Activated T-helper 2 cell treated with anti-CD3 and anti-CD28 coated beads, Interferon-gamma antibody, Interleukin-2, Interleukin-4, amounts not matched to agents 10 μg/mL and 5 μg/mL and 100 μg/mL, durations not matched to agents 14 hours and 24 hours and 36 hours (primary cell): ENCODE data around the gene KDM6A. TPM values are rescaled to one million over a fixed set of nuclear protein-coding genes. Genes with fewer than 3 reads are reported as not detected.
"Not testable (repeated sequence)": the region's sequence is repeated elsewhere in the genome, so short reads cannot be mapped to it uniquely, and the experiment has no call there.

ENCODE experiments used
- DNase-seq: peaks from one replicate; pipeline ENCODE4 v3.0.0; 2021; ENCODE audit warnings: low spot score
- H3K27ac Mint-ChIP-seq: one replicate; pipeline ENCODE4 v1.8.0; 2021; ENCODE audit warnings: mixed read lengths
- H3K27me3 Mint-ChIP-seq: one replicate; pipeline ENCODE4 v1.8.0; 2021; ENCODE audit warnings: low read depth, mixed read lengths
- H3K36me3 Mint-ChIP-seq: one replicate; pipeline ENCODE4 v1.8.0; 2021; ENCODE audit warnings: low read depth, mixed read lengths
- H3K4me1 Mint-ChIP-seq: one replicate; pipeline ENCODE4 v1.8.0; 2021; ENCODE audit warnings: low read depth, mixed read lengths
- H3K4me3 Mint-ChIP-seq: one replicate; pipeline ENCODE4 v1.8.0; 2021; ENCODE audit warnings: low read depth, mild to moderate bottlenecking, moderate library complexity, mixed read lengths
- H3K9me3 Mint-ChIP-seq: one replicate; pipeline ENCODE4 v1.8.0; 2021; ENCODE audit warnings: mixed read lengths
- intact Hi-C: fragments of 100-400 bp; cut with micrococcal nuclease; formaldehyde crosslinking; loops from one replicate; pipeline ENCODE4 v1.15.1; 2023
- total RNA-seq: library from RNA; stranded (reverse); gene quantifications from 2 replicates; pipeline ENCODE4 v1.2.3, GENCODE V29; 2022

Gene KDM6A
- total RNA-seq, 1 donor from 2014 or later: 21.8 TPM

- peaks cover 22% of the 10 kb centered on the region for H3K36me3 Mint-ChIP-seq
- DNase-seq, intact Hi-C loops, H3K4me3 Mint-ChIP-seq, H3K27ac Mint-ChIP-seq, H3K4me1 Mint-ChIP-seq, H3K27me3 Mint-ChIP-seq, H3K9me3 Mint-ChIP-seq: not testable (repeated sequence)
These were observed 186.9 kb downstream of the KDM6A start for GRCh38 chrX:45059906-45060305.

GRCh38 chrX:45063319-45064095 lies 190.5 kb downstream of the KDM6A start:
- Mint-ChIP-seq H3K27ac (no peak overlapping the region), H3K27me3 (no peaks in the 10 kb centered on the region), H3K9me3 (no peaks in the 10 kb centered on the region), H3K36me3 (peaks cover 30% of the 10 kb centered on the region), H3K4me3 (no peak overlapping the region), H3K4me1 (peaks cover 3% of the 10 kb centered on the region)
- DNase-seq: no peak
- intact Hi-C loops: no loop called here

GRCh38 chrX:45068569-45068968 lies 195.6 kb downstream of the KDM6A start:
- peak overlapping the region; percentile 83 for H3K27ac Mint-ChIP-seq
- intact Hi-C loops: loop anchor here (2.0 kb wide), 1 partner anchor 194 kb away; no protein-coding TSS in a partner anchor

GRCh38 chrX:45070116-45071007 lies 197.4 kb downstream of the KDM6A start:
- DNase-seq: no peak
- H3K36me3 Mint-ChIP-seq: peaks cover 44% of the 10 kb centered on the region
- H3K4me1 Mint-ChIP-seq: peaks cover 35% of the 10 kb centered on the region
- no peaks in the 10 kb centered on the region for H3K9me3 Mint-ChIP-seq
- H3K27me3 Mint-ChIP-seq: no peaks in the 10 kb centered on the region
- H3K27ac Mint-ChIP-seq: peak overlapping the region; percentile 63
- intact Hi-C loops: no loop called here
- no peak overlapping the region for H3K4me3 Mint-ChIP-seq

More at GRCh38 chrX:45068569-45068968, 195.6 kb downstream of the KDM6A start:
- Mint-ChIP-seq H3K9me3 (no peaks in the 10 kb centered on the region), H3K36me3 (peaks cover 51% of the 10 kb centered on the region), H3K27me3 (no peaks in the 10 kb centered on the region), H3K4me3 (peak overlapping the region; percentile 61), H3K4me1 (peaks cover 25% of the 10 kb centered on the region)
- no peak for DNase-seq

- peaks cover 41% of the 10 kb centered on the region for H3K4me1 Mint-ChIP-seq
- H3K27me3 Mint-ChIP-seq, DNase-seq, H3K4me3 Mint-ChIP-seq, intact Hi-C loops, H3K27ac Mint-ChIP-seq, H3K9me3 Mint-ChIP-seq: not testable (repeated sequence)
- peaks cover 44% of the 10 kb centered on the region for H3K36me3 Mint-ChIP-seq
These were observed 200.0 kb downstream of the KDM6A start for GRCh38 chrX:45073011-45073410.

GRCh38 chrX:45077748-45078424 lies 204.9 kb downstream of the KDM6A start:
- H3K9me3 Mint-ChIP-seq: no peaks in the 10 kb centered on the region
- DNase-seq: no peak
- peaks cover 34% of the 10 kb centered on the region for H3K36me3 Mint-ChIP-seq
- H3K4me3 Mint-ChIP-seq: peak overlapping the region; percentile 45
- no peaks in the 10 kb centered on the region for H3K27me3 Mint-ChIP-seq
- intact Hi-C loops: loop anchor here (5.0 kb wide), 1 partner anchor 536 kb away; the partner anchor contains the start of gene FUNDC1
- H3K4me1 Mint-ChIP-seq: peaks cover 25% of the 10 kb centered on the region
- H3K27ac Mint-ChIP-seq: peak overlapping the region; percentile 84

- no peak overlapping the region for H3K27ac Mint-ChIP-seq
These were observed 210.3 kb downstream of the KDM6A start for GRCh38 chrX:45083314-45083713.

GRCh38 chrX:45110494-45110893 lies 237.5 kb downstream of the KDM6A start:
- DNase-seq: no peak
- no peaks in the 10 kb centered on the region for H3K4me1 Mint-ChIP-seq
- H3K27ac Mint-ChIP-seq: no peak overlapping the region
- H3K9me3 Mint-ChIP-seq: peaks cover 5% of the 10 kb centered on the region
- intact Hi-C loops: no loop called here
- H3K4me3 Mint-ChIP-seq: no peak overlapping the region
- peaks cover 30% of the 10 kb centered on the region for H3K36me3 Mint-ChIP-seq
- H3K27me3 Mint-ChIP-seq: no peaks in the 10 kb centered on the region

More at GRCh38 chrX:45083314-45083713, 210.3 kb downstream of the KDM6A start:
- no peaks in the 10 kb centered on the region for H3K27me3 Mint-ChIP-seq
- intact Hi-C loops: no loop called here
- H3K9me3 Mint-ChIP-seq: no peaks in the 10 kb centered on the region
- peaks cover 33% of the 10 kb centered on the region for H3K36me3 Mint-ChIP-seq
- peaks cover 9% of the 10 kb centered on the region for H3K4me1 Mint-ChIP-seq
- no peak for DNase-seq
- no peak overlapping the region for H3K4me3 Mint-ChIP-seq

GRCh38 chrX:45126158-45126557 lies 253.2 kb downstream of the KDM6A start:
- DNase-seq: no peak
- Mint-ChIP-seq H3K36me3 (no peaks in the 10 kb centered on the region), H3K9me3 (peaks cover 5% of the 10 kb centered on the region), H3K27ac (no peak overlapping the region), H3K4me1 (no peaks in the 10 kb centered on the region), H3K4me3 (no peak overlapping the region), H3K27me3 (peaks cover 3% of the 10 kb centered on the region)
- intact Hi-C loops: no loop called here

GRCh38 chrX:45128896-45129454 lies 256.0 kb downstream of the KDM6A start:
- intact Hi-C loops: no loop called here
- no peak overlapping the region for H3K27ac Mint-ChIP-seq
- H3K9me3 Mint-ChIP-seq: peaks cover 5% of the 10 kb centered on the region
- no peak overlapping the region for H3K4me3 Mint-ChIP-seq
- H3K36me3 Mint-ChIP-seq: no peaks in the 10 kb centered on the region
- H3K4me1 Mint-ChIP-seq: no peaks in the 10 kb centered on the region
- no peak for DNase-seq
- no peaks in the 10 kb centered on the region for H3K27me3 Mint-ChIP-seq

GRCh38 chrX:45133465-45133864 lies 260.5 kb downstream of the KDM6A start:
- Mint-ChIP-seq H3K27ac (no peak overlapping the region), H3K36me3 (no peaks in the 10 kb centered on the region), H3K9me3 (peaks cover 5% of the 10 kb centered on the region), H3K4me1 (no peaks in the 10 kb centered on the region), H3K27me3 (no peaks in the 10 kb centered on the region), H3K4me3 (no peak overlapping the region)
- intact Hi-C loops: no loop called here
- DNase-seq: no peak

- no peaks in the 10 kb centered on the region for H3K36me3 Mint-ChIP-seq
- peaks cover 5% of the 10 kb centered on the region for H3K9me3 Mint-ChIP-seq
- DNase-seq: no peak
- no peaks in the 10 kb centered on the region for H3K27me3 Mint-ChIP-seq
- H3K4me3 Mint-ChIP-seq: no peak overlapping the region
- no peaks in the 10 kb centered on the region for H3K4me1 Mint-ChIP-seq
- H3K27ac Mint-ChIP-seq: no peak overlapping the region
- intact Hi-C loops: no loop called here
These were observed 261.3 kb downstream of the KDM6A start for GRCh38 chrX:45134315-45134731.
